NCI-H146 treated with DMSO at 0.1 percent for 48 hours (cell line): ENCODE data around the gene PLXNA1.

Source experiments
- DNase-seq: peaks from one replicate; lab custom pipeline; 2025; ENCODE audit not compliant: unreplicated experiment; lab: John Stamatoyannopoulos, UW

PLXNA1 gene

GRCh38 chr3:126952261-126952982, 30.5 kb upstream of the PLXNA1 start:
- DNase-seq = no peak

GRCh38 chr3:126952983-126953660, 29.8 kb upstream of the PLXNA1 start:
- no peak for DNase-seq

- DNase-seq = no peak
Measured at GRCh38 chr3:126954141-126954842, 28.6 kb upstream of the PLXNA1 start.

GRCh38 chr3:126955004-126955790, 27.7 kb upstream of the PLXNA1 start:
- no peak for DNase-seq

GRCh38 chr3:126956361-126956760, 26.6 kb upstream of the PLXNA1 start:
- no peak for DNase-seq

- no peak for DNase-seq
Measured at GRCh38 chr3:126956866-126957650, 25.9 kb upstream of the PLXNA1 start.

GRCh38 chr3:126957776-126958637, 24.9 kb upstream of the PLXNA1 start:
- DNase-seq = no peak

GRCh38 chr3:126958638-126959085, 24.3 kb upstream of the PLXNA1 start:
- DNase-seq = no peak

GRCh38 chr3:126959136-126959920, 23.6 kb upstream of the PLXNA1 start:
- no peak for DNase-seq

- DNase-seq = peak; percentile 43
Measured at GRCh38 chr3:126959921-126960603, 22.9 kb upstream of the PLXNA1 start.

- DNase-seq = no peak
Measured at GRCh38 chr3:126960604-126960995, 22.3 kb upstream of the PLXNA1 start.

- DNase-seq = no peak
Measured at GRCh38 chr3:126961191-126961790, 21.6 kb upstream of the PLXNA1 start.

- no peak for DNase-seq
Measured at GRCh38 chr3:126961791-126962461, 21.0 kb upstream of the PLXNA1 start.

- DNase-seq = no peak
Measured at GRCh38 chr3:126962756-126963155, 20.2 kb upstream of the PLXNA1 start.

- DNase-seq = no peak
Measured at GRCh38 chr3:126963261-126964190, 19.4 kb upstream of the PLXNA1 start.

- no peak for DNase-seq
Measured at GRCh38 chr3:126964261-126964660, 18.7 kb upstream of the PLXNA1 start.
